Rectal smooth muscle tissue (tissue), 1 donor: ENCODE results near the gene ANP32B.
"Not testable (repeated sequence)": the region's sequence is repeated elsewhere in the genome, so short reads cannot be mapped to it uniquely, and the experiment has no call there.

Experiments used
- H3K27ac ChIP-seq: one replicate; pipeline ENCODE4 v1.7.0; 2013; ENCODE audit warnings: low read depth, low read length, inconsistent platforms
- H3K27me3 ChIP-seq: one replicate; pipeline ENCODE4 v1.7.0; 2013; ENCODE audit warnings: low read length; ENCODE audit not compliant: control insufficient read depth, insufficient read depth
- H3K36me3 ChIP-seq: one replicate; pipeline ENCODE4 v1.7.0; 2013; ENCODE audit warnings: low read length; ENCODE audit not compliant: control insufficient read depth, insufficient read depth
- H3K4me1 ChIP-seq: one replicate; pipeline ENCODE4 v1.7.0; 2013; ENCODE audit warnings: low read length; ENCODE audit not compliant: control insufficient read depth, insufficient read depth
- H3K4me3 ChIP-seq: one replicate; pipeline ENCODE4 v1.7.0; 2013; ENCODE audit warnings: low read length
- H3K9ac ChIP-seq: one replicate; pipeline ENCODE4 v1.7.0; 2013; ENCODE audit warnings: low read length

Gene ANP32B

GRCh38 chr9:97985058-97985861 is 2.1 kb downstream of the ANP32B start:
- Histone ChIP-seq H3K27ac (peak overlapping the region; percentile 97), H3K4me1 (peaks cover 14% of the 10 kb centered on the region), H3K4me3 (peak overlapping the region; percentile 92), H3K9ac (peak overlapping the region; percentile 95), H3K36me3 (no peaks in the 10 kb centered on the region), H3K27me3 (no peaks in the 10 kb centered on the region)

- Histone ChIP-seq H3K27me3 (no peaks in the 10 kb centered on the region), H3K4me3 (no peak overlapping the region), H3K27ac (no peak overlapping the region), H3K36me3 (no peaks in the 10 kb centered on the region), H3K4me1 (peaks cover 20% of the 10 kb centered on the region), H3K9ac (no peak overlapping the region)
These were observed 4.3 kb downstream of the ANP32B start for GRCh38 chr9:97987487-97987886.

GRCh38 chr9:97990259-97990658 is 7.1 kb downstream of the ANP32B start:
- Histone ChIP-seq H3K27ac (peak overlapping the region; percentile 54), H3K27me3 (no peaks in the 10 kb centered on the region), H3K36me3 (no peaks in the 10 kb centered on the region), H3K9ac (no peak overlapping the region), H3K4me3 (no peak overlapping the region), H3K4me1 (peaks cover 34% of the 10 kb centered on the region)

GRCh38 chr9:97991818-97992217 is 8.7 kb downstream of the ANP32B start:
- H3K4me1 ChIP-seq = peaks cover 30% of the 10 kb centered on the region

DNA sequence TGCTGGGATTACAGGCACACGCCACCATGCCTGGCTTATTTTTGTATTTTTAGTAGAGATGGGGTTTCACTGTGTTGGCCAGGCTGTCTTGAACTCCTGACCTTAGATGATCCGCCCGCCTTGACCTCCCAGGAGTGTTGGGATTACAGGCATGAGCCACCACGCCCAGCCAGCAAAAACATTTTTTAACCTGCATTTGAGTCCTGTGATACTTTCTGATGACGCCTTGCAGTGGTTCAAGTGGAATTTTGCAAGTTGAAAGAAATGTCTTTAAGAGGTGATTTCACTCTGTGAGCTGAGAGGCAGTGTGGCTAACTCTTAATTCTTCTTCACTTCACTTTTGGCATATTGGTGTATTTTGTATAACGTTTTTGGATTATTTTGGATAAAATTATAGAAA is 9.1 kb downstream of the ANP32B start:
- Histone ChIP-seq H3K36me3 (no peaks in the 10 kb centered on the region), H3K4me1 (peaks cover 30% of the 10 kb centered on the region), H3K9ac (no peak overlapping the region), H3K4me3 (no peak overlapping the region), H3K27ac (no peak overlapping the region), H3K27me3 (no peaks in the 10 kb centered on the region)

More at GRCh38 chr9:97991818-97992217, 8.7 kb downstream of the ANP32B start:
- Histone ChIP-seq H3K9ac (no peak overlapping the region), H3K4me3 (no peak overlapping the region), H3K27ac (no peak overlapping the region), H3K36me3 (no peaks in the 10 kb centered on the region), H3K27me3 (no peaks in the 10 kb centered on the region)

- Histone ChIP-seq H3K4me1 (peaks cover 30% of the 10 kb centered on the region), H3K9ac (no peak overlapping the region), H3K27me3 (no peaks in the 10 kb centered on the region), H3K36me3 (no peaks in the 10 kb centered on the region), H3K4me3 (no peak overlapping the region), H3K27ac (no peak overlapping the region)
These were observed 9.9 kb downstream of the ANP32B start for GRCh38 chr9:97993000-97993399.

DNA sequence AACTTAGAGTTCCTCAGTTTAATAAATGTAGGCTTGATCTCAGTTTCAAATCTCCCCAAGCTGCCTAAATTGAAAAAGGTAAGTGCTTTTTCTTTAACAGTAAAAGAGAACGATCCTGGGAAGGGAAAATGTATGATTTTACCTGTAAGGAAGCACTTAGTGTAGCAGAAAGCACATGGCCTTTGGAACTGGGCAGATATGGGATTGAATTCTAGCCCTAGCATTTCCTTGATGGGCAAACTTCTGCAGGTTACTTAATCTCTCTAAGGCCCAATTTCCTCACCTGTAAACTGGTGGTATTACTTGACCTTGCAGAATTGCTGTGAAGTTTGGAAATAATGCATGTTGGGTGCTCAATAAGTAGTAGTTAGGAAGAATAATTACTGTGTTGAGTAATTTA is 11.6 kb downstream of the ANP32B start:
- peaks cover 25% of the 10 kb centered on the region for H3K4me1 ChIP-seq
- no peak overlapping the region for H3K4me3 ChIP-seq

DNA sequence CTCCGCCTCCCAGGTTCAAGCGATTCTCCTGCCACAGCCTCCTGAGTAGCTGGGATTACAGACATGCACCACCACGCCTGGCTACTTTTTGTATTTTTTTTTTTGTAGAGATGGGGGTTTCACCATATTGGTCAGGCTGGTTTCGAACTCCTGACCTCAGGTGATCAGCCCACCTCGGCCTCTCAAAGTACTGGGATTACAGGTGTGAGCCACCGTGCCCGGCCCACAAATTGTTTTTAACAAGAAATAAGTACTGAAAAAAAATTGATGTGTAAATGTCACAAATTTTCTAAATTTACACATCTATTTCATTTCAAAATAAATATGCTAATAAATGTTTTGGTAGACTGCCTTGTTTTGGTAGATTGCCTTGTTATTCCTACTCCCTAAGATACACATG is 13.5 kb downstream of the ANP32B start:
- not testable (repeated sequence) for H3K27ac ChIP-seq, H3K36me3 ChIP-seq
- peaks cover 16% of the 10 kb centered on the region for H3K4me1 ChIP-seq

More for the DNA sequence above, 11.6 kb downstream of the ANP32B start:
- Histone ChIP-seq H3K27ac (no peak overlapping the region), H3K27me3 (no peaks in the 10 kb centered on the region), H3K36me3 (peaks cover 6% of the 10 kb centered on the region), H3K9ac (no peak overlapping the region)

GRCh38 chr9:97997330-97998276 is 14.5 kb downstream of the ANP32B start:
- Histone ChIP-seq H3K9ac (no peak overlapping the region), H3K27me3 (no peaks in the 10 kb centered on the region), H3K27ac (no peak overlapping the region), H3K4me3 (no peak overlapping the region), H3K4me1 (peaks cover 13% of the 10 kb centered on the region), H3K36me3 (peaks cover 10% of the 10 kb centered on the region)

More for the DNA sequence above, 13.5 kb downstream of the ANP32B start:
- H3K4me3 ChIP-seq, H3K9ac ChIP-seq, H3K27me3 ChIP-seq: not testable (repeated sequence)

DNA sequence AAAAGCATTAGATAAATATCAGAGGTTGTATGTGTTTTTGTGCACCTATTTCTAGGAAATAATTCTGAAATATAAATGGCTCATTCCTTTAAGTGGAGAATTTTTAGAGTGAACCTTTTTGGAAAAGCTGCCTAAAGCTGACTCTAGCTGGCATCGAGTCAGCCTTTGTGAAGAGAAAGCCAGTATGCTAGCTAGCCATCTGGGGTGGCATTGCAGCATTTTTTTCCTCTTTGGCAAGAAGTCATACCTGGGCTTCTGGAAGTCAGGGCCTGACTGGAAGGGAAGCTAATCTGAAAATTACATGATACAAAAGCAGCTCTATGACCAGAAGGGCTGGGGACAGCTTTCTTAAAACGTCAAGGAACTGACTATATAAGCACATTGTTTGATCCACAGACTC is 19.7 kb downstream of the ANP32B start:
- H3K36me3 ChIP-seq = peaks cover 36% of the 10 kb centered on the region
- H3K4me1 ChIP-seq = peaks cover 7% of the 10 kb centered on the region
- no peak overlapping the region for H3K9ac ChIP-seq
- no peak overlapping the region for H3K27ac ChIP-seq
- H3K27me3 ChIP-seq = no peaks in the 10 kb centered on the region
- H3K4me3 ChIP-seq = no peak overlapping the region

DNA sequence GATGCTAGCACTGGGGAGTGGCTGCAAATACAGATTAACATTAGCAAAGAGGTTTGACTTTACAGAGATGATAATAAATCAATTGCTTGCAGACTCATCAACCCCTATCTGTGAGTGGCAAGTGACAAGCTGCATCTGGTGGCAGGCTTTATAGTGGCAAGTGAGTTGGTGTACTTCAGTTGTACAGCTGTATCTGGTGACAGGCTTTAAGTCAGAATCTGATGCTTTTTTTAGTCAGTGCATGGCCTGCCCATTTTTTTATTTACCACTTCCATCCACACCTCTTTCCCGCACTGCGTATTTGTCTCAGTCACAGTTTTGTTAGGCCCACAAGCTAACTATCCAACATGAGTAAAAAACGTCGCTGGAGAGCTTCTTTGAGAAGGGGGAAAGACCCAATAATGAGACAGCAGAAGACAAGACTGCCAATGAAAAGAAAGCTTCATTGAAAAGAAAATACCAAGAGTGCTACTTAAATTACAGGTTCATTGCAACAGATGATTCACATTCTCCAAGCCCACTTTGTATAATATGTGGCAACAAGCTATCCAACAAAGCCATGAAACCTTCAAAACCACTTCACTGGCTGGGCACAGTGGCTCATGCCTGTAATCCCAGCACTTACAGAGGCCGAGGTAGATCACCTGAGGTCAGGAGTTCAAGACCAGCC is 23.1 kb downstream of the ANP32B start:
- H3K9ac ChIP-seq = no peak overlapping the region
- peaks cover 7% of the 10 kb centered on the region for H3K4me1 ChIP-seq
- peaks cover 44% of the 10 kb centered on the region for H3K36me3 ChIP-seq
- H3K27me3 ChIP-seq = no peaks in the 10 kb centered on the region
- H3K4me3 ChIP-seq = no peak overlapping the region
- H3K27ac ChIP-seq = no peak overlapping the region
